Osteoblast (primary cell): ENCODE measurements around the gene ANKRD13B. TPM values are rescaled to one million over a fixed set of nuclear protein-coding genes. Genes with fewer than 3 reads are reported as not detected.

Experiments
- DNase-seq: peaks from one replicate; pipeline ENCODE4 v3.0.0; 2011; ENCODE audit warnings: low spot score, mixed read lengths; ENCODE audit not compliant: insufficient read length; ENCODE audit errors: missing footprints
- H2AFZ ChIP-seq: 2 replicates; pipeline ENCODE4 v1.6.0; 2011; ENCODE audit warnings: mild to moderate bottlenecking, low read length
- H3K27ac ChIP-seq: 2 replicates; pipeline ENCODE4 v1.5.1; 2011; ENCODE audit warnings: mild to moderate bottlenecking, low read depth, low read length, moderate library complexity
- H3K27me3 ChIP-seq: 2 replicates; pipeline ENCODE4 v1.6.0; 2012; ENCODE audit warnings: mild to moderate bottlenecking, control low read depth, inconsistent platforms, low read length, moderate library complexity; ENCODE audit not compliant: insufficient read depth
- H3K36me3 ChIP-seq: 2 replicates; pipeline ENCODE4 v1.5.1; 2011; ENCODE audit warnings: mild to moderate bottlenecking, low read length, control low read depth, moderate library complexity; ENCODE audit not compliant: insufficient read depth
- H3K4me1 ChIP-seq: 2 replicates; pipeline ENCODE4 v1.5.1; 2011; ENCODE audit warnings: mild to moderate bottlenecking, low read length, control low read depth, moderate library complexity; ENCODE audit not compliant: insufficient read depth
- H3K4me2 ChIP-seq: 2 replicates; pipeline ENCODE4 v1.6.0; 2011; ENCODE audit warnings: mild to moderate bottlenecking, low read length; ENCODE audit not compliant: insufficient read depth
- H3K4me3 ChIP-seq: fragments of 200-600 bp; sonication (generic); 3 replicates; pipeline ENCODE4 v1.5.1; 2012; ENCODE audit warnings: mild to moderate bottlenecking, low read length, inconsistent platforms; ENCODE audit not compliant: insufficient read depth
- H3K79me2 ChIP-seq: 2 replicates; pipeline ENCODE4 v1.6.0; 2012; ENCODE audit warnings: mild to moderate bottlenecking, low read length, control low read depth, inconsistent platforms; ENCODE audit not compliant: insufficient read depth
- H3K9me3 ChIP-seq: 2 replicates; pipeline ENCODE4 v1.5.1; 2011; ENCODE audit warnings: low read depth, low read length, control low read depth
- H4K20me1 ChIP-seq: 2 replicates; pipeline ENCODE4 v1.6.0; 2012; ENCODE audit warnings: mild to moderate bottlenecking, low read length, control low read depth; ENCODE audit not compliant: insufficient read depth
- CTCF ChIP-seq: IDR thresholded peaks from 2 replicates; pipeline ENCODE4 v1.5.1; 2011; ENCODE audit warnings: mild to moderate bottlenecking, low read depth, low read length, moderate library complexity; ENCODE audit errors: extremely low read depth
- total RNA-seq: library from RNA; depleted of rRNA; stranded (reverse); fragments of >200 nt; gene quantifications from 2 replicates; pipeline ENCODE4 v1.2.3, GENCODE V29; 2012

Gene ANKRD13B
- total RNA-seq, 1 donor: 18.5 TPM

GRCh38 chr17:29570521-29570920 is 22.4 kb upstream of the ANKRD13B start:
- Histone ChIP-seq H3K4me3 (no peak overlapping the region), H3K4me2 (no peak overlapping the region), H3K36me3 (peaks cover 28% of the 10 kb centered on the region), H2AFZ (no peak overlapping the region), H3K27me3 (no peaks in the 10 kb centered on the region), H3K9me3 (no peaks in the 10 kb centered on the region), H3K27ac (no peak overlapping the region), H3K79me2 (peaks cover 2% of the 10 kb centered on the region), H4K20me1 (no peaks in the 10 kb centered on the region), H3K4me1 (peaks cover 25% of the 10 kb centered on the region)
- no peak for TF ChIP-seq CTCF
- DNase-seq: peak; percentile 58

GRCh38 chr17:29571486-29571882 is 21.4 kb upstream of the ANKRD13B start:
- Histone ChIP-seq H2AFZ (no peak overlapping the region), H3K27me3 (no peaks in the 10 kb centered on the region), H3K9me3 (no peaks in the 10 kb centered on the region), H4K20me1 (no peaks in the 10 kb centered on the region), H3K4me2 (no peak overlapping the region), H3K4me3 (no peak overlapping the region), H3K4me1 (peaks cover 21% of the 10 kb centered on the region), H3K79me2 (peaks cover 2% of the 10 kb centered on the region), H3K27ac (no peak overlapping the region), H3K36me3 (peaks cover 38% of the 10 kb centered on the region)
- peak; percentile 39 for DNase-seq
- no peak for TF ChIP-seq CTCF

GRCh38 chr17:29571883-29572681 is 20.9 kb upstream of the ANKRD13B start:
- Histone ChIP-seq H3K27me3 (no peaks in the 10 kb centered on the region), H3K27ac (no peak overlapping the region), H3K4me3 (peak overlapping the region; percentile 25), H4K20me1 (no peaks in the 10 kb centered on the region), H3K4me1 (peaks cover 21% of the 10 kb centered on the region), H3K9me3 (no peaks in the 10 kb centered on the region), H3K4me2 (peak overlapping the region; percentile 61), H2AFZ (no peak overlapping the region), H3K79me2 (peaks cover 2% of the 10 kb centered on the region), H3K36me3 (peaks cover 39% of the 10 kb centered on the region)
- peak; percentile 92 for DNase-seq
- no peak for TF ChIP-seq CTCF

GRCh38 chr17:29572691-29573557 is 20.0 kb upstream of the ANKRD13B start:
- peak; percentile 67 for TF ChIP-seq CTCF
- Histone ChIP-seq H3K36me3 (peaks cover 39% of the 10 kb centered on the region), H3K4me1 (peaks cover 26% of the 10 kb centered on the region), H4K20me1 (peaks cover under 1% of the 10 kb centered on the region), H3K79me2 (peaks cover 2% of the 10 kb centered on the region), H3K4me2 (peak overlapping the region; percentile 61), H3K27ac (peak overlapping the region; percentile 32), H3K9me3 (no peaks in the 10 kb centered on the region), H2AFZ (peak overlapping the region; percentile 10), H3K4me3 (peak overlapping the region; percentile 25), H3K27me3 (no peaks in the 10 kb centered on the region)
- DNase-seq: peak; percentile 99
